SKM-1 (cell line): Measurements from ENCODE around the gene DBNDD2.

Source experiments
- DNase-seq: peaks from one replicate; lab custom pipeline; 2025; ENCODE audit not compliant: unreplicated experiment; lab: John Stamatoyannopoulos, UW

The DBNDD2 gene

DNA sequence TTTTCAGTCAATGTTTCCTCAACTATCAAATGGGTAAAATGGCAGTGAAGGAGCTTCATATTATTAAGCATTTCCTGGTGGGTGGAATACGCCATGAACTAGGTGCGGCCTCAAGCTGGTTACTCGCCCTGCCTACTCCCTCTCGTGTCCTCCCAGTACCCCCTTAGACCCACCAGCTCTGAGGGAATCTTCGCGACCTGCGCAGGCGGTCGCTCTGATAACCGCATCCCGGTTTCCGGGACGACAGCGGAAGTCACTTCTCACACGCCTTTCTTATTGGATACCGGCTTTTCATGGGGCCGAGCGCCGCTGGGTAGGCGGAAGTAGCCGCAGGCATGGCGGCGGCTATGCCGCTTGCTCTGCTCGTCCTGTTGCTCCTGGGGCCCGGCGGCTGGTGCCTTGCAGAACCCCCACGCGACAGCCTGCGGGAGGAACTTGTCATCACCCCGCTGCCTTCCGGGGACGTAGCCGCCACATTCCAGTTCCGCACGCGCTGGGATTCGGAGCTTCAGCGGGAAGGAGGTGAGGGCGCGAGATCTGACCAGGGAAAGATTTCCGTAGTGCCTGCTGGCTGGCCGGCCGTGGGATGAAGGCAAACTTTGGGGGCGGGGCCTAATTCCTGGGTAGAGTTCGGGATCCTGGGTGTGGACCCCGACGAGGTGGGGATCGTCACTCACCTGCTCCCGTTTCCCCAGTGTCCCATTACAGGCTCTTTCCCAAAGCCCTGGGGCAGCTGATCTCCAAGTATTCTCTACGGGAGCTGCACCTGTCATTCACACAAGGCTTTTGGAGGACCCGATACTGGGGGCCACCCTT, 7.9 kb downstream of the DBNDD2 start, which contains the start of gene PIGT:
TSS of gene PIGT (plus strand) at position 320 of the 816 bp plus-strand sequence. CDS start at position 336, 16 bp downstream.
- DNase-seq, result peak; percentile 72

DNA sequence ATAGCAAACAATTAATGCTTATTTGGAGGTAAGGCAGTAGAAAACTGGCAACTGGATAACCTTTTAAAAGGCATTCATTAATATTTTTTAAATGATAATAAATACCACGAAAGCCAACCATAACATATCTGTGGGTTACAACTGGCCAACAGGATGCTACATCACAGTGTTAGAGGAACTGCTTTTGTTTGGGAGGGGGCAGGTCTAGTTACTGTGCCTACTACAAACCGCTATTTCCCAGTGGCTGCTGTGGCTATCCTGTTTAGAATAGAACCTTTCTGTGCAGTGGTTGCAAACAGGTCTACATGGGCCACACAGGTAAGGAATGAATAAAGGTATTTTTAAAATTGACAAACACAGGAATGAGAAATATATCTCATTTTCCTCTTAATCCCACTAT, 8.8 kb downstream of the DBNDD2 start:
- DNase-seq, result no peak

DNA sequence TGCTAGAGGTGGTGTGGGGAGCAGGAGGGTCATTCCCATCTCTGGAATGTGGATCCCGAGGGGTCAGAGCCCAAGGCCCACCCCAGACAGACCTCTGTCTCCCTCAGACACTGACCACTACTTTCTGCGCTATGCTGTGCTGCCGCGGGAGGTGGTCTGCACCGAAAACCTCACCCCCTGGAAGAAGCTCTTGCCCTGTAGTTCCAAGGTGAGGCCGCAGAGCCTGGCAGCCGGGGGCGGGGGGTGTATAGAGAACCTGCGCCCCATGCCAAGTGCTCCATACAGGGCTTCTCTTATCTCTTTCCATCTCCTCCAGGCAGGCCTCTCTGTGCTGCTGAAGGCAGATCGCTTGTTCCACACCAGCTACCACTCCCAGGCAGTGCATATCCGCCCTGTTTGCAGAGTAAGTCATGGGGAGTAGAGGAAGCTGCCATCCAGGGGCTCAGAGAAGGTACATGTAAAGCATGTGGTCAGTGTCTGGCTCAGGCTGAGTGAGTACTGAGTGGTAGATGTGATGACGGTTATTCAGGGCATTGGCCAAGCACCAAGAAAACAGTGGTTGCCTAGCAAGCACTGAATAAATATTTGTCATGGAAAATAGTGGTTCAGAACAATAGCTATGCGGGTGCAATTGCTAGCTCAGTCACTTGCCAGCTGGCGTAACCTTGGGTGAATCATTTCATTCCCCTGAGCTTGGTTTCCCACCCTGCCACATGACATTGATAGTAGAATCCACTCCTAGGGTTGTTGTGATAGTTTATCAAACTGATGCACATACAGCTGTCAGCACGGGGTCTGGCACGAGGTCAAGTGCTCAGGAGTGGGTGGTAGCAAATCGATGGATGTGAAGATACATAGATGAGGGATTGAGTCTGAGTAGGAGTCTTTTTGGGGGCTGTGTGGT, 11.4 kb downstream of the DBNDD2 start:
- DNase-seq, result no peak

DNA sequence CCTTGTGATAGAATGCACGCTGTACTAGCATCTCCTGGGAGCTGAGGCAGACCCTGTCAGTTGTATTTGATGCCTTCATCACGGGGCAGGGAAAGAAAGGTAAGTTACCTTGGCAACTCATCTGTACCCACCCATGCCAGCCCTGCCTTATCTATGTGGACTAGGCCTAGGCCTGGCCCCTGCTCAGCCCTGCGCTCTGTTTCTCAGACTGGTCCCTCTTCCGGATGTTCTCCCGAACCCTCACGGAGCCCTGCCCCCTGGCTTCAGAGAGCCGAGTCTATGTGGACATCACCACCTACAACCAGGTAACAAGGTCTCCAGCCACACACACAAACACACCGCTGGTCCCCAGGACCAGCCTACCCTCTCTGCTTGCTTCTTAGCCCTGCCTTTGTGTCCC, 12.0 kb downstream of the DBNDD2 start:
- no peak for DNase-seq

DNA sequence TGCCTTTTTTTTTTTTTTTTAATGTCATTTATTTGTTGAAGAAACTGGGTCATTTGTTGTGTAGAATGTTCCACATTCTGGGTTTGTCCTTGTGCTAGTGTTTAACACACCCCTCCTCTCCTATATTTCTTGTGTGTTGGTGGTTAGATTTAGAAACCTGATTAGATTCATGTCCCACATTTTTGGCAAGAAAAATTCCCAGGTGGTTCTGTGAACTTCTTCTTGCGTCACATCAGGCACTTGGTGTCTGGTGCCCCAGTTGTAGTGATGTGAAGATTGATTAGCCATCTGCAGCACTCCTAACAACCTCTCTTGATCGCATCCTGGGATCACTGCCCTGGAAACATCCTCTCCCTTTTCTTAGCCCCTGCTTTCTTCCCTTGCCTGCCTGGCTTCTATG, 15.6 kb downstream of the DBNDD2 start:
- DNase-seq, result no peak

DNA sequence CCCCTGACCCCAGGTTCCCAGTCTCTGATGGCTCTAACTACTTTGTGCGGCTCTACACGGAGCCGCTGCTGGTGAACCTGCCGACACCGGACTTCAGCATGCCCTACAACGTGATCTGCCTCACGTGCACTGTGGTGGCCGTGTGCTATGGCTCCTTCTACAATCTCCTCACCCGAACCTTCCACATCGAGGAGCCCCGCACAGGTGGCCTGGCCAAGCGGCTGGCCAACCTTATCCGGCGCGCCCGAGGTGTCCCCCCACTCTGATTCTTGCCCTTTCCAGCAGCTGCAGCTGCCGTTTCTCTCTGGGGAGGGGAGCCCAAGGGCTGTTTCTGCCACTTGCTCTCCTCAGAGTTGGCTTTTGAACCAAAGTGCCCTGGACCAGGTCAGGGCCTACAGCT, 17.5 kb downstream of the DBNDD2 start:
- no peak for DNase-seq

DNA sequence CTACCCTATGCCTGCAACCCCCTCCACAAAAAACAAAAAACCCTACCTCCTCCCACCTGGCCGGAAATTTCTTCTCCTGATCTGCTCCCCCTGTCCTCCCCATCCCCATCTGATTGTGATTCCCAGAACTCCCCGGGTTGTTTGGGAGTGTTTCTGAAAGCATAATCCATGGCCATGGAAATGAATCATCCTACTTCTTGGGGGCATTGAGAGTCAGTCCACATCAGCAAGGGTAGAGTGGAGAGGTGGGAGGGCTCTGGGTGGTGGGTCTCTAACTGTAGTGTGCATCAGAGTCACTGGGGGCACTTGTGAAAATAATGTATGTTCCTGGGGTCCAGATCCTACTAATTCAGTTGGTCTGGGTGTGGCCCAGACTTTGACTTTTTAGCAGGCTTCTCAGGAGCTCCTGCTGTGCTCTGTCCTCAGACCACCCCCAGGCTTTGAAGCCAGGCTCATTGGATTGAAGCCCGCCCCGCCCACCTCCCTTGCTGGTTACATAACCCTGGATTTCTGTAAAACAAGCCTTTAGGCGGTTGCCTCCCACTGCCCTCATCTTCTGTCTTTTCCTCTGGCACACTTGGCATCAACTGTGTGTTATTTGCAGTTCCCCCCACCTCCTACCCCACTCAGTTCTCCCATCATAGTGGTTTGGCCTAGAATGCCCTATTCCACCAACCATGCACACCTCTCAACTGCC, 18.4 kb downstream of the DBNDD2 start:
- DNase-seq, result no peak

DNA sequence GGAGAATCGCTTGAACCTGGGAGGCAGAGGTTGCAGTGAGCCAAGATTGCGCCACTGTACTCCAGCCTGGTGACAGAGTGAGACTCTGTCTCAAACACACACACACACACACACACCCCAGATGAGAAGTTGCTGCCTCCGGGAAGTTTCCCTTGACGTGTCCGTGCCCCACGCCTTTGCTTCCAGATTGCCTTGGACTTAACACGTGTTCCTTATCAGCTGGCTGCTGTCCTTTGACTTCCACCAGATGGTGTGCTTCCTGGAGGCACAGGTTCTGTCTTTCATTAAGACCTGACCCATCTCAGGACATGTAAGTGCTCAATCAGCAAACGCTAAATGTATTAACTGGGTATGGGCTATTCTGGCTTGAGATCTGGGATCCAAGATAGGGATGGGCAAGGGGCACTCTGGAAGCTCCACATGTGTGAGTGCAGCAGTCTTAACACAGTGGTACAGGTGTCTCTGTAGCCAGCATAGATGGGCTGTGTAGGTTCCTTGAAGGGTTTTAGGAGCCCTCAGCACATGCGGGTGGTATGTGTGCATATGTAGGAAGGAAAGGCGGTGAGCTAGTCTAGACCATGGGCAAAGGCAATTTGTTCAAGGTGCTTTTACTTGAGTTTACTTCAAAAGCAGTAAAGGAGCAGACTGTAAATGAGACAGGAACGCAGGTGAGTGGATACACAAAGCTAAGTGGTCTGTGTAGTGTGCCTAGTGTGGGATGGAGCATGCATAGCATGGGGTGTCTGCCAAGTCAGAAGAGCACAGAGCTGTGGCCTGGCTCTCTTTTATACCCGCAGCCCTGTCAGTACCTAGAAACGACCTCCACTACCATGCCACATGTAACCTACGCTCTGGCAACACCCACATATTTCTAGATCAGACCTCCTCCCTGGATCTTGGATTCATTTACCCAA, 19.4 kb downstream of the DBNDD2 start:
- DNase-seq, result no peak

DNA sequence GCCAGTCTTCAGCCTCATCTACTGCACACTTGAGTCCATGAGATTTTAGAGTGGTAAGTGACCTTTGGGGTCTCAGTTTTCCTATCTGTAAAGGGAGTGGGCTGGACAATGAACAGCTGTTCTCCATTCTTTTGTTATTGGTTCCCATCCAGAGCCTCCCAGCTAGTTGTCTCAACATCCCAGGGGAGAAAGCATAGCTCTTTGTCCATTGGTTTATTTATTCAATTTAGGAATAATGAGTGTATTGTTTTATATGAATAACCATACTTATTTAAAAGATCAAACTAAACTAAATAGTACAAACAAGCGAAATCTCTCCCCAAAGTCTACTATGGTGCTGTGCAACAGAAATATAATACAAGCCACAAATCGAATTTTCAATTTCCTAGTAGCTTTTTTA, 21.5 kb downstream of the DBNDD2 start:
- DNase-seq, result no peak

DNA sequence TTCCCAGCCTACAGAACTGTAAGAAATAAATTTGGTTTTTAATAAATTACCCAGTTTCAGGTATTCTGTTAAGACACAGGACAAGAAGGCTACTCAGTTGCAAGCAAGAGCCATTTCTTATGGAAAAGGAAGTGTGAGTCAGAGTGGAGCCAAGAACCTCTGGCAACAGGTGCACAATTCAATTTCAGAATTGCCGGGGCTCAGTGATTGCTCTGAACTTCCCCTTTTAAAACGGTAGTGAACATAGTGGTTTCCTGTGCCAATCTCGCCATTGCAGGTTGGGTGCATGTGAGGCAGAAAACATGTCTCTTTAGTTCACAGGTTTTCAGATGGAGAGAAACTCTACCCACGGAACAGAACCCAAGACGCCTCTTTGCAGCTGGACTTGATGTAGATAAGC, 24.2 kb downstream of the DBNDD2 start:
- DNase-seq, result peak; percentile 62

DNA sequence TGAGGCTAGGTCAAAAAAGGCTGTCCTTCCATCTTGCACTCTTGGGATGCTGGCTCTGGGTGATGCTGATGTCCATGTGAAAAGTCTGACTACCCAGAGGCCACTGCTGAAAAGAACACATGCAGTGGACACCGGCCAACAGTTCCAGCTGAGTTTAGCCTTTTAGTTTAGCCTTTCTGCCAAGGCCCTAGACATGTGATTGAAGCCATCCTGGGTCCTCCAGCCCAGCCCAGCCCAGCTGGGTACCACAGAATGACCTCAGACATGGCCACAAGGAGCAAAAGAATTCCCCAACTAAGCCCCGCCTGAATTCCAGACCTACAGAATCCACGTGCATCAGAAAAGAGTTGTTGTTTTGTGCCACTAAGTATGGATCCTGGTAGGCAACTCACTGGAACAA, 25.2 kb downstream of the DBNDD2 start:
- DNase-seq, result no peak

DNA sequence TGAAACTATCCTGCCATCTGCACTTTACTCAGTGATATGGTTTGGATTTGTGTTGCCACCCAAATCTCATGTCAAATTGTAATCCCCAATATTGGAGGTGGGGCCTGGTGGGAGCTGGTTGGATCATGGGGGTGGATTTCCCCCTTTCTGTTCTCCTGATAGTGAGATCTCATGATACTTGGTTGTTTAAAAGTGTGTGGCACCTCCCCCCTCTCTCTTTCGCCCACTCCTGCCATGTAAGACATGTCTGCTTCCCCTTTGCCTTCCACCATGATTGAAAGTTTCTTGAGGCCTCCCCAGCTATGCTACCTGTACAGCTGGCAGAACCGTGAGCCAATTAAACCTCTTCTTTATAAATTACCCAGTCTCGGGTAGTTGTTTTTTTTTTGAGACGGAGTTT, 25.9 kb downstream of the DBNDD2 start:
- DNase-seq, result no peak

DNA sequence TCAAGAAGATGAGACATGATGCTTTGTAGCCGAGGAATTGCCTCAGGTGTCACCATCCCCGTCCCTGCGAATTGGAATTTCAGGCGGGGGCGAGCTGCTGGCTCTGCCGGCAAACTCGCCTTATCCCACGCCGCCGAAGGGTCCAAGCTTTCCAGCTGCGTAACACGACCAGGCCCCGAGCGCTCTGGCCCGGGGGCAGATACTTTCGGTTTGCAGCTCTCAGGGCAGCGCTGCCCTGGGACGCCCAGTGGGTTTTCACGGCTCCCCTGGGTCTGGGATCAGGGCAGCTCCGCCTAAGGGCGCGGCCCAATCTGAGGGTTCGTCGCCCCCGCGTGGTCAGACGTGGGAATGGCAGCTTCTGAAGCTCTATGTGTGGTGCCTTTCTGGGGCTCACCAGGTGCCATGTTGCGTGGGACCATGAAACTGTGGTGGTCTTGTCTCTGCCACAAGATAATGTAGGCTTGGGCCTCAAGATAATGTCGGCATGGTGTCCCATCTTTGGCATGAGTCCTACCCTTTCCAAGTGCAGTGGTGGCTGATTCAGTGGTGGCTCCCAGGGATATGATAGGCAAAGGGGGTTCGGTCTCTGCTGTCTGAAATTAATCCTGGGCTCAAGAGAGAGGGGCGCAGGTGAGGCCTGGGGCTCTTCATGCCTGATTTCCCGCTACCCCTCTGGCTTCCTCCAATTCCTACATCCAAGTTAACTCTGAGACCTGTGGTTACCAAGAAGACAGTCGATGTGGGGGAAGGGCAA, 28.8 kb downstream of the DBNDD2 start:
- no peak for DNase-seq

DNA sequence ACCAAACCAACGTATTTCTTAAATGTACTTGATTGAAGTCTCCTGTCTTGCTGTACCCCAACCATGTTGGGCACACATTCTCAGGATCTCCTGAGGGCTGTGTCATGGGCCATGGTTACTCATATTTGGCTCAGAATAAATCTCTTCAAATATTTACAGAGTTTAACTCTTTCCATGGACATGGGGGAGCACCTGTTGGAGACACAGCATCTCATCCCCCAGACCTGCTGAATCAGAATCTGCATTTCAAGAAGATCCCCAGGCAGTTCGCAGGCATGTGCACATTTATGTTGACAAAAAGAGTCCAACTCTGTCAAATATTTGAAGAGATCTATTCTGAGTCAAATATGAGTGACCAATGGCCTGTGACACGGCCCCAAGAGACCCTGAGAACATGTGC, 32.3 kb downstream of the DBNDD2 start:
- DNase-seq, result no peak

DNA sequence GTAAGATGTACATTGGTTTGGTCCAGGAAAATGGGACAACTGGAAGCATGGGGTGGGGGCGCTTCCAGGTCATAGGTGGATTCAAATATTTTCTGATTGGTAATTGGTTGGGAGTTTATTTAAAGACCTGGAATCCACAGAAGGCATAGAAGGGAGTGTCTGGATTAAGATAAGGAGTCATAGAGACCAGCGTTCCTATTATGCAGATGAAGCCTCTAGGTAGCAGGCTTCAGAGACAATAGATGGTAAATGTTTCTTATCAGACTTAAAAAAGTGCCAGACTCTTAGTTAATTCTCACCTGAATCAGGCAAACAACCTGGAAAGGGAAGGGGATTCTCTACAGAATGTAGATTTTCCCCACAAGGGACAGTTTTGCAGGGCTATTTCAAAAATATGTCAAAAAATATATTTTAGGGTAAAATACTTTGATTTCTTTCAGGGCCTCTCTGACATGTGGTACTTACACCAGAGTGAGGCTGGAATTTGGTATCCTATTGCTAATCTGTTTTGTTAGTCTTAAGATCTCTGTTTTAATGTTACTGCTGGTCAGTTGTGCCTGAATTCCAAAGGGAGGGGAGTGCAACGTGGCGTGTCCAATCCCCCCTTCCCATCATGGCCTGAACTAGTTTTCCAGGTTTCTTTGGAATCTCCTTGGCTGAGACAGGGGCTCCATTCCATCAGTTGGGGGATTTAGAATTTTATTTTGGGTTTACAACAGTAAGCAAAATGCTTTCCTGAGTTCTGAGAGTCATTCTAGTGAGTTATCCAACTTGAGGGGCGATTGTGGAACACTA, 33.0 kb downstream of the DBNDD2 start:
- no peak for DNase-seq

DNA sequence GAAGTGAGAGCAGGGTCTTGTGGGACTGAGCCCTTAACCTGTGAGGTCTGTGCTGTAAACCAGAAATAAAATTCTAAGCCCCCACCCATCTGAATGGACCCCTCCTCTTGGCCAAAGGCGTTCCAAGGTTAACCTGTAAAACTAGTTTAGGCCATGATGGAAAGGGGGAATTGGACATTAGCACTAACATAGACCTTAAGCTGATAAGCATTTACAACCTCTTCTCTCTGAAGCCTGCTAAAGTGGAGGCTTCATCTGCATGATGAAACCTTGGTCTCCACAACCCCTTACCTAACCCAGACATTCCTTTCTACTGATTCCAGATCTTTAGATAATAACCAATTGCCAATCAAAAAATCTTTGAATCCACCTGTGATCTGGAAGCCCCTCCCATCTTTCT, 33.7 kb downstream of the DBNDD2 start:
- no peak for DNase-seq

DNA sequence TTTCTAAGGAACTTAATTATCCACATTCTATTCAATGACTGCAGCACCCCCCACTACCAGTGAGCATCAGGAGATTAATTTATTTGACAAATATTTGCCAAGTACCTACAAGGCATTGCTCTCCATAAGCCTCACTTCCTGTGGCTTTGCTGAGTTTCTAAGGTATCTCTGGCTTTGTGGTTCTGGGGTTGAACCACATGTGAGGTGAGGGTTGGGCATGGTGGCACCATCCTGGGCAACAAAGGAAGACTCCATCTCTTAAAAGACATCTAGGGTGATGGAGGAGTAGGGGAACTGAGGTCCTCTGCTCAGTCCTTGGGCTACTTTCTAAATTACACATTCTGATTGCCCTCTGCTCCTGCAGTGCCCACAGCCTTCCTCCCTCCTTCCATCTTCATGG, 36.0 kb downstream of the DBNDD2 start:
- DNase-seq, result no peak

DNA sequence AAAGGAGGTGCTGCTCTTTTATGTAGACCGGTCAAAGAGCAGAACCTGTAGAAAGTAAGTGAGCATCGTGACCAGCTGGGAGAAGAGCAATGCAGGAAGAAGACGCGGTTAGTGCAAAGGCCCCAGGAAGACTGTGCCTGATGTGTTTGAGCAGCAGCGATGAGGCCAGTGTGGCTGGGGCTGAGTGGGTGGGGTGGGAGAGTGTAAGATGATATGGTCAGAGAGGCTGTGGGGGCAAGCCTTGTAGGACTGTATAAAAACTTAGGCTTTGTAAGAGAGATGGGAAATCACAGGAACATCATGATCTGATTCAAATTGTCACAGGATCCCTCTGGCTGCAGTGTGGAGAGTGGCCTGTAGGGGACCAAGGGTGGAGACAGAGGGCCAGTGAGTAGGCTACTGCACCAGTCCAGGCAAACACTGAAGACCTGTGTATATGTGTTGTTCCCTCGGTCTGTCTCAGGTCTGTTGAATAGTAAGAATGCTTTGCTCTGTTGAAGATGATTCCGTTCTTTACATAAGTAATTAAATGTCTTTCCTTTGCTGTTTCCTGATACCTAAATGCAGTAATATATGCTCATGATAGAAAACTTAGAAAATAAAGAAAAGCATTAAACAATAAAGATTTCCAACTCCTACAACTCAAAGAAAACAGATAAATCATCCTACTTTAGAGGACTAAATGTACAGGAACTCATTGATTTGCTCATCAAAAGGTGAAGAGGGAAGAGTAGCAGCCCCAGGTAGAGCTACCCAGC, 37.9 kb downstream of the DBNDD2 start:
- no peak for DNase-seq
